GDM1 (cell line): ENCODE results near the gene EIF5.

Experiments used
- DNase-seq: peaks from one replicate; lab custom pipeline; 2025; lab: John Stamatoyannopoulos, UW

EIF5 gene

GRCh38 chr14:103310576-103311095 lies 23.4 kb upstream of the EIF5 start:
- no peak for DNase-seq

- DNase-seq: no peak
Measured at GRCh38 chr14:103311171-103311997, 22.7 kb upstream of the EIF5 start.

- no peak for DNase-seq
Measured at GRCh38 chr14:103312006-103312635, 21.9 kb upstream of the EIF5 start.

- DNase-seq: no peak
Measured at GRCh38 chr14:103313704-103314103, 20.3 kb upstream of the EIF5 start.

- DNase-seq: no peak
Measured at GRCh38 chr14:103314496-103315277, 19.4 kb upstream of the EIF5 start.

GRCh38 chr14:103315351-103315911 lies 18.6 kb upstream of the EIF5 start:
- DNase-seq: no peak

GRCh38 chr14:103315941-103316340 lies 18.1 kb upstream of the EIF5 start:
- no peak for DNase-seq

GRCh38 chr14:103316721-103317121 lies 17.3 kb upstream of the EIF5 start:
- no peak for DNase-seq

- DNase-seq: peak; percentile 18
Measured at GRCh38 chr14:103317251-103317650, 16.8 kb upstream of the EIF5 start.

GRCh38 chr14:103317976-103318580 lies 16.0 kb upstream of the EIF5 start:
- DNase-seq: no peak

- no peak for DNase-seq
Measured at GRCh38 chr14:103318750-103319419, 15.2 kb upstream of the EIF5 start.

- DNase-seq: no peak
Measured at GRCh38 chr14:103319422-103319821, 14.6 kb upstream of the EIF5 start.

GRCh38 chr14:103326078-103326477 lies 8.0 kb upstream of the EIF5 start:
- DNase-seq: no peak

- DNase-seq: no peak
Measured at GRCh38 chr14:103328941-103329340, 5.1 kb upstream of the EIF5 start.

- peak; percentile 22 for DNase-seq
Measured at GRCh38 chr14:103329401-103330347, 4.4 kb upstream of the EIF5 start.

GRCh38 chr14:103330536-103330935 lies 3.5 kb upstream of the EIF5 start:
- no peak for DNase-seq

GRCh38 chr14:103332143-103332919 lies 1.7 kb upstream of the EIF5 start:
- DNase-seq: peak; percentile 11

- DNase-seq: peak; percentile 35
Measured at GRCh38 chr14:103334644-103335622, 896 bp downstream of the EIF5 start.
